Panc1 (cell line): Measurements from ENCODE around the gene NECTIN1.

Source experiments
- CTCF ChIP-seq: fragments of 450-650 bp; IDR thresholded peaks from 2 replicates; pipeline ENCODE4 v1.5.1; 2017; ENCODE audit warnings: mild to moderate bottlenecking
- POLR2AphosphoS5 ChIP-seq: IDR thresholded peaks from 2 replicates; pipeline ENCODE4 v1.6.1; 2012; ENCODE audit warnings: mild to moderate bottlenecking, low read depth, low read length, moderate library complexity
- SIN3A ChIP-seq: IDR thresholded peaks from 2 replicates; pipeline ENCODE4 v1.6.1; 2012; ENCODE audit warnings: low read depth, mild to moderate bottlenecking, low read length, moderate library complexity, borderline replicate concordance; ENCODE audit not compliant: insufficient read depth

GRCh38 chr11:119645018-119645417 lies 84.0 kb downstream of the NECTIN1 start:
- TF ChIP-seq CTCF: no peak
- no peak for TF ChIP-seq POLR2AphosphoS5
- no peak for TF ChIP-seq SIN3A
